ENCODE data around the gene PRR5.

The PRR5 gene

DNA sequence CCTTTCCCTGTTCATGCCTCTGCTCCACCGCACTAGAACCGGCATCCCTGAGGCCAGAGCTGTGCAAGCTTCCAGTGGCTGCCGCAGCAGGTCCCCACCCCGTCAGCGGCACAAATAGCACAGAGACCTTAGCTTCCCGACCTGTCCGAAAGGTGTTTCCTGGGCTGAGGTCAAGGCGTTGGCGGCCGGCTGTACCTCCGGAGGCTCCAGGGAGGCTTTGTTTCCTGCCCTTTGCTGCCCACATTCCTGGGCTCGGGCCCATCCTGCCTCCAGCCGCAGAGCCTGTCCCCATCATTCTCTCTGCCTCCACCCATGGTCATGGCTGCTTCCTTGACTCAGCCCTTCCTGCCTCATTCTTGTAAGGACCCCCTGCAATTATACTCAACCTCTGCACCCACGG lies 81.6 kb downstream of the PRR5 start:
- no peak overlapping the region for H3K56ac ChIP-seq (ENCODE audit: low read length)
- H2BK120ac ChIP-seq (ENCODE audit: low read depth, low read length) = no peak overlapping the region
- DNase-seq = no peak
- WGBS (ENCODE audit: extremely low coverage, insufficient coverage, low lambda C conversion rate) = no CpG with 5 or more reads among the region's 14 CpGs
- no peak overlapping the region for H4K8ac ChIP-seq (ENCODE audit: low read depth, low read length)
- H4K5ac ChIP-seq (ENCODE audit: low read length) = no peak overlapping the region
- H3K79me2 ChIP-seq (ENCODE audit: control insufficient read depth, insufficient read depth, low read length) = no peaks in the 10 kb centered on the region
- H3K4me1 ChIP-seq (ENCODE audit: control insufficient read depth, low read depth, low read length) = no peaks in the 10 kb centered on the region
- H3K18ac ChIP-seq (ENCODE audit: low read length) = no peak overlapping the region
- no peaks in the 10 kb centered on the region for H3K79me1 ChIP-seq (ENCODE audit: low read length)
- no peak overlapping the region for H2BK5ac ChIP-seq (ENCODE audit: low read length)
- no peak overlapping the region for H3K4me2 ChIP-seq (ENCODE audit: low read length)
- no peak overlapping the region for H2AK5ac ChIP-seq (ENCODE audit: low read length)
- no peak overlapping the region for H3K23ac ChIP-seq (ENCODE audit: low read length)
- H2BK15ac ChIP-seq (replicated peaks; ENCODE audit: low read depth) = no peak overlapping the region
- no peak overlapping the region for H3K27ac ChIP-seq (ENCODE audit: low read depth, low read length)
- no peak overlapping the region for H3K4ac ChIP-seq (ENCODE audit: low read depth, low read length)
- no peak overlapping the region for H3K4me3 ChIP-seq (ENCODE audit: low read length)
- no peaks in the 10 kb centered on the region for H3K27me3 ChIP-seq (ENCODE audit: insufficient read depth, low read length, poor library complexity)
- no peaks in the 10 kb centered on the region for H3K36me3 ChIP-seq (ENCODE audit: control insufficient read depth, insufficient read depth, low read length)
- no peak overlapping the region for H3K9ac ChIP-seq (ENCODE audit: low read length)

DNA sequence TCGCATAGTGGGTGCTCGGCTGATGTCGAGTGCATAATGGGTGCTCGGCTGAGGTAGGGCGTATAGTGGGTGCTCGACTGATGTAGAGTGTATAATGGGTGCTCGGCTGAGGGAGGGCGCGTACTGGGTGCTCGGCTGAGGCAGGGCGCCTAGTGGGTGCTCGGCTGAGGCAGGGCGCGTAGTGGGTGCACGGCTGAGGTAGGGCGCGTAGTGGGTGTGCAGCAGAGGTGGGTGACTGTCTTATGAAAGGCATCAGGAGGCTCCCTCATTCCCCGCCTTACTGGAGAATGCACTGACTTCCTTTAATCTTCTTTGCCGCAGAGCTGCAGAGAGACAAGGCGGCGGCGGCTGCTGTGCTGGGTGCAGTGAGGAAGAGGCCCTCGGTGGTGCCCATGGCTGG lies 84.1 kb downstream of the PRR5 start:
- Histone ChIP-seq H2BK5ac (ENCODE audit: low read length) (no peak overlapping the region), H4K8ac (ENCODE audit: low read depth, low read length) (no peak overlapping the region)

GRCh38 chr22:44786610-44787009 lies 84.6 kb downstream of the PRR5 start:
- Histone ChIP-seq H2AK5ac (ENCODE audit: low read length) (no peak overlapping the region), H3K4me3 (ENCODE audit: low read length) (no peak overlapping the region), H3K4ac (ENCODE audit: low read depth, low read length) (no peak overlapping the region), H3K27me3 (ENCODE audit: insufficient read depth, low read length, poor library complexity) (no peaks in the 10 kb centered on the region), H2BK15ac (replicated peaks; ENCODE audit: low read depth) (no peak overlapping the region), H3K36me3 (ENCODE audit: control insufficient read depth, insufficient read depth, low read length) (no peaks in the 10 kb centered on the region), H2BK5ac (ENCODE audit: low read length) (no peak overlapping the region), H3K56ac (ENCODE audit: low read length) (no peak overlapping the region), H2BK120ac (ENCODE audit: low read depth, low read length) (no peak overlapping the region), H3K79me1 (ENCODE audit: low read length) (no peaks in the 10 kb centered on the region), H3K18ac (ENCODE audit: low read length) (no peak overlapping the region), H3K4me1 (ENCODE audit: control insufficient read depth, low read depth, low read length) (no peaks in the 10 kb centered on the region), H3K9ac (ENCODE audit: low read length) (no peak overlapping the region), H3K27ac (ENCODE audit: low read depth, low read length) (no peak overlapping the region), H4K8ac (ENCODE audit: low read depth, low read length) (no peak overlapping the region), H3K4me2 (ENCODE audit: low read length) (no peak overlapping the region), H3K79me2 (ENCODE audit: control insufficient read depth, insufficient read depth, low read length) (no peaks in the 10 kb centered on the region), H3K23ac (ENCODE audit: low read length) (no peak overlapping the region), H4K5ac (ENCODE audit: low read length) (no peak overlapping the region)
- WGBS (ENCODE audit: extremely low coverage, insufficient coverage, low lambda C conversion rate) = no CpG with 5 or more reads among the region's 7 CpGs
- no peak for DNase-seq

More for the DNA sequence above, 84.1 kb downstream of the PRR5 start:
- WGBS (ENCODE audit: extremely low coverage, insufficient coverage, low lambda C conversion rate) = no CpG with 5 or more reads among the region's 23 CpGs
- Histone ChIP-seq H3K23ac (ENCODE audit: low read length) (no peak overlapping the region), H3K4me3 (ENCODE audit: low read length) (no peak overlapping the region), H3K56ac (ENCODE audit: low read length) (no peak overlapping the region), H3K79me2 (ENCODE audit: control insufficient read depth, insufficient read depth, low read length) (no peaks in the 10 kb centered on the region), H3K27me3 (ENCODE audit: insufficient read depth, low read length, poor library complexity) (no peaks in the 10 kb centered on the region), H3K36me3 (ENCODE audit: control insufficient read depth, insufficient read depth, low read length) (no peaks in the 10 kb centered on the region), H3K79me1 (ENCODE audit: low read length) (no peaks in the 10 kb centered on the region), H4K5ac (ENCODE audit: low read length) (no peak overlapping the region), H3K4me1 (ENCODE audit: control insufficient read depth, low read depth, low read length) (no peaks in the 10 kb centered on the region), H2BK120ac (ENCODE audit: low read depth, low read length) (no peak overlapping the region), H2AK5ac (ENCODE audit: low read length) (no peak overlapping the region), H2BK15ac (replicated peaks; ENCODE audit: low read depth) (no peak overlapping the region), H3K9ac (ENCODE audit: low read length) (no peak overlapping the region), H3K4ac (ENCODE audit: low read depth, low read length) (no peak overlapping the region), H3K4me2 (ENCODE audit: low read length) (no peak overlapping the region), H3K18ac (ENCODE audit: low read length) (no peak overlapping the region), H3K27ac (ENCODE audit: low read depth, low read length) (no peak overlapping the region)
- no peak for DNase-seq
